Limb (tissue), 2 donors: ENCODE data around the gene NDUFB2.
"Not testable (repeated sequence)": the region's sequence is repeated elsewhere in the genome, so short reads cannot be mapped to it uniquely, and the experiment has no call there.

Source experiments
- DNase-seq, 2 donors: peaks; one replicate each; pipeline ENCODE4 v3.0.0-alpha.2; 2016; ENCODE audit errors: extremely low spot score in 2 of 2

The NDUFB2 gene

DNA sequence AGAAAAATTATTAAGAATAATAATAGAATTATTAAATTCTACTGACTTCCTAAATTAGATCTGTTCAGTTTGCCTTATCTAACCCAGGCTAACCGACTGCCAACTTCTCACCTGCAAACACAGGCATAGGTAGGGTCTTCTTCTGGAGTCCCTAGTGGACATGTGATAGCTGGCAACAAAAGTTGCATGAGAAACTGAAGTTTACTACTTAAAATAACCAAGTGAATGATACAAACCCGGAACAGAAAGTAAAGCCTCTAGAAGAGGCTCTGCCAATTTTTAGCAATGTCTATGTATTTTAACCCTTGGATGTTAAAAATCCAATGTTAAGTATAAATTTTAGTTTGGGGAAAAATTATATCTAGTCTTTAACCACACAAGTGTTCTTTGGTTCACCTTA lies 37.6 kb downstream of the NDUFB2 start:
- DNase-seq = no peak

DNA sequence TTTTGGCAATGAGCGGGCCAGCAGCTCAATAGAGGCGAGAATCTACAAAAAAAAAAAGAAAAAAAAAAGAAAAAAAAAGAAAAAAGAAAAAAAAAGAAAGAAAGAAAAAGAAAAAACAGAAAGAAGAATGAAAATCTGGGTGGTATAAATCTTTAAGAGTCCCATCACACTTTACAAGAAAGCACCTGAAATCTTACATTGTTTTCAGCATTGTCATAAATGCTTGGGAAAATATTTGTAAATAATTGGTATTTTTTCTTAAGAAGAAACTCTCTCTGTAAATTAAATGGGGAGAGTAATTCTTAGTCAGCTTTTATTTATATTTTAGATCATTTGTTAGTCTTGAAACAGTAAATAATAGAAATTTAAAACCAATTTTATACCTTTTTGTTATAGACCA lies 38.2 kb downstream of the NDUFB2 start:
- no peak for DNase-seq

DNA sequence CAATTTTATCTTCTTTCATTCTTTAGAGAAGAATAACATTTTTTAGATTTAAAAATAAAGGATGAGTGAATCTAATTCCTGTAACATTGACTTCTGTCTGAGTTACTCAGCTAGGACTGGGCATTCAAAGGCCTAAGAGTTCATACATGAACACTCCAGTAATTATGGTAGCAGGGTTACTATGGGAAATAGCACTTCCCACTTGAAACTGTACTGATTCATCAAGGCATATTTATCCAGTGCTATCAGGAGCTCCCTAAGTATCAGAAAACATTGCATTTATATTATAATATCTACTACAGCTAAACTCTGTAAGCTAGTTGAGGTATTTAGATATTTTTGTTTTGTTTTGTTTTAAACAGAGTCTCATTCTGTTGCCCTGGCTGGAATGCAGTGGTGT lies 41.8 kb downstream of the NDUFB2 start:
- DNase-seq = no peak

DNA sequence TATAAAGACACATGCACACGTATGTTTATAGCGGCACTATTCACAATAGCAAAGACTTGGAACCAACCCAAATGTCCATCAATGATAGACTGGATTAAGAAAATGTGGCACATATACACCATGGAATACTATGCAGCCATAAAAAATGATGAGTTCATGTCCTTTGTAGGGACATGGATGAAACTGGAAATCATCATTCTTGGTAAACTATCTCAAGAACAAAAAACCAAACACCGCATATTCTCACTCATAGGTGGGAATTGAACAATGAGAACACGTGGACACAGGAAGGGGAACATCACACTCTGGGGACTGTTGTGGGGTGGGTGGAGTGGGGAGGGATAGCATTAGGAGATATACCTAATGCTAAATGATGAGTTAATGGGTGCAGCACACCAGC lies 46.7 kb downstream of the NDUFB2 start:
- DNase-seq = not testable (repeated sequence)

DNA sequence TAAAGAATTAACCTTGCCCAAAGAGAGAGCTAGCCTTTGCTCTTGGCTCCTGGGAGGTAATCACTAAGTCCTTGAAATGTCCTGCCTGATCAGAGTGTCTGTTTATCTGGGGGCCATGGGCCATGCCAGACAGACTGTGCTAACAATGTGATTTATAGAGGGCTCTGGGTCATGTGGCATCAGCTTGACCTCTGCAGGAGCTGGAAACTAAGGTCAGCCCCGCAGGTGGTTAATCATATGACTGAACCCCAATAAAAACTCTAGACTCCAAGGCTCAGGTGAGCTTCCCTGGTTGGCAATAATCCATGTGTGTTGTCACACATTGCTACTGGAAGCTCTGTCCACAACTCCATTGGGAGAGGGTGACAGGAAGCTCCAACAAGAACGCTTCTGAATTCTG lies 47.5 kb downstream of the NDUFB2 start:
- DNase-seq = no peak

DNA sequence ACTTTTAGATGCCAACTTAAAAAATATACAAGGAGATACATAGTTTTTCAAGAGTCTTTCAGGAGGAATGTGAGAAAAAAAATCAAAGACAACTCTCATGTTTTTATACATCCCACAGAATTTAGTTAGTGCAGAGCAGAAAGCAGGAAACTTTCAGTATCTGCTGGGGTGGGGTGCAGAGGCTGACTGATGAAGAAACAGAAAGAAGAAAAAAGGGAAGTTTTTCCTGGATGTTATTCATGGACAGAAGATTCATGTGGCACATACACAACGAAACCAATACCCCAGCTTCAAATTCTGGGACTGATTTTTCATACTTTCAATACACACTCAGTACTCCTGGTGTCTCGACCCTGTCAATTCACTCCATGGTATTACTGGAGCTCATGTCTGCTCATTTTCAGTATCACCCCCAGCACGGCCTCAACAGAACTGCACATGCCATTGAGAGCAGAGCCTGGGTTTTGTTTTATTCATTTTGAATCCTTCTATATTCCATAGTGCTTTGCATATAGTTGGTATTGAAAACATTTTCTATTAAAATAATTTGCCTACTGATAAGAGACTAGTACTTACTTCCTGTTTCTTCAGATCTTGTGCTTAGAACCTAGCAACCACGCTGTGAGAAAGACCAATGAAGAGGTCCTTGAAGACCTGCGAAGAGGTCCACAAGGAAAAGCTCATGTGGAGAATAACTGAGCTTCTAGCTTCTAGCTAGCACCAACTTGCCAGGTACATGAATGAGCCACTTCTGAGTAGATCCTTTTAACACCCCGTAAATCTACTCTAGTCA lies 49.0 kb downstream of the NDUFB2 start:
- DNase-seq = no peak

DNA sequence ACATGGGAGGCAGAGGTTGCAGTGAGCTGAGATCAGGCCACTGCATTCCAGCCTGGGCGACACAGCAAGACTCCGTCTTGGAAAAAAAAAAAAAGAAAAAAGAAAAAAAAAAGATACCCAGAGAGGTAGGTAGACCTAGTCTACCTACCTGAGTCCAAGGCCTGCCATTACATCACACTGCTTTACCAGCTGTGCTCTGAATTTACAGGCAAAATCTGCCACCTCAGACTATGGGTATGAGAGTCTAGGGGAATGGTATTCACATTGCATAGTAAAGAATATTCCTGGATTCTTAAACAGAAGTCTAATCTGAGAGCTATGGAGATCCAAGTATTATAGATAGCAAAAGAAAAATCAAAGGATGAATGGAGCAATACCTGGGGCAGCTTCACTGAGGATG lies 50.2 kb downstream of the NDUFB2 start:
- DNase-seq = no peak

DNA sequence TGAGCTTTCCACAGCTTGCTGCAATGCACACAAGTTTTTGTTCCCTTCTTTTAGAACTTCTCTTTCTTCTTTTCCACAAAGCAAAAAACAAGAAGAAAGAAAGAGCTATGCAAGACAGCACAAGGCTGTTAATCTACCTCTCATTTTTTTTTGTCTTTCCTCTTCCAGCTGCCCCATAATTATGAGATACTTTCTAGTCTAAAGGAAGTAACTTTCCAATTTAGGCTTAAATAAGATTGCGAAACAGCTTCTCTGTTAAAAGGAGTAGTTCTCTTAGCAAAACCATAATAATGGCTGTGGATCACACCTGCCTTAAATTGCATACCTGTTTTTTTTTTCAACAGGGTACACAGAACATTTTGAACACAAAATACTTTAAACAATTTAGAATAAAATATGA lies 56.0 kb downstream of the NDUFB2 start:
- no peak for DNase-seq

DNA sequence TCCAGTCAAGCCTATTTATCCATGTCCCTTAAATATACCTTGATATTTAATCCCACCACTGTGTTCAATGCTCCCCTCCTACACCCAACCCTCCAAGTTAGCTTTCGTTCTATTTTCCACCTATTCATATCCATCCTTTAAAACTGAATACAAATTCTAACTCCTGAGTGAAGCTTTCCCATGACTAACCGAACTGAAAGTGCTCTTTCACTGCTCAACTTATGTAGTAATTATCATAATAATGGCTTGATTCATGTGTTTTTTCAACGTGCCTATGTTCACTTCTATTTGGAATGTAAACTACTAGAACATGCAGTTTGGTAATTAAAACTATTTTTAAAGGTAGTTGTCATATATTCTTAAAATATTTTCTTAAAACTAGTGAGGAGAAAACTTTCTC lies 58.0 kb downstream of the NDUFB2 start:
- DNase-seq = no peak
